ENCODE results near the gene CCDC39. TPM values are rescaled to one million over a fixed set of nuclear protein-coding genes. Genes with fewer than 3 reads are reported as not detected.
A peak's percentile ranks its signal among the peaks of the same experiment; 100 is the strongest.

The CCDC39 gene
- total RNA-seq (2014; rRNA removed) = 0.04 TPM in 1 of 2 replicates, not detected in the other
- not detected for Bru-seq, nascent RNA
- BruChase-seq, experiment 1, labeled RNA remaining after a 6-hour chase = not detected
- not detected for BruChase-seq, experiment 2, labeled RNA remaining after a 2-hour chase
- long read RNA-seq, partial matches to known transcripts = 0 of 2 reads
- long read RNA-seq, other reads (novel, unspliced or antisense) = 2 of 2 reads

- no peaks in the 10 kb centered on the region for H3F3A ChIP-seq (ENCODE audit: low read length, unreplicated experiment)
- peaks cover 6% of the 10 kb centered on the region; the same call in 1 of the 2 replicates for H3K4me1 ChIP-seq (ENCODE audit: insufficient read depth, low read length)
- intact Hi-C loops (cut with micrococcal nuclease) = loop anchor here (2.0 to 5.0 kb wide), 2 partner anchors 77 to 912 kb away; partner anchors contain the start of gene TTC14
- peak within 1 kb of the TSS; percentile 86 for H3K4me3 ChIP-seq (ENCODE audit: low read length)
- H2AFZ ChIP-seq (ENCODE audit: low read length) = peak within 1 kb of the TSS; percentile 99
- H3K9me3 ChIP-seq (ENCODE audit: low read length) = no peaks in the 10 kb centered on the region
- ChIA-PET CTCF (interaction anchor here (0.5 to 0.6 kb wide), 2 partner anchors 20 to 239 kb away, joined by 3 to 4 read pairs; no protein-coding TSS in a partner anchor), POLR2A (ENCODE audit: unreplicated experiment) (no interaction called here)
- H3K36me3 ChIP-seq (ENCODE audit: low read depth, low read length) = no peaks in the 10 kb centered on the region
- DNase-seq = peak; percentile 88
- H3K27me3 ChIP-seq (ENCODE audit: low read length) = peaks cover 17% of the 10 kb centered on the region
- H3K9ac ChIP-seq (ENCODE audit: low read length) = peak within 1 kb of the TSS; percentile 57
- no peak for TF ChIP-seq EZH2 (IDR thresholded peaks at IDR 0.05; ENCODE audit: low read length, unreplicated experiment)
- TF ChIP-seq EZH2phosphoT487 (IDR thresholded peaks at IDR 0.05; ENCODE audit: borderline replicate concordance, low read length) = no peak
- TF ChIP-seq CTCF (conservative IDR thresholded peaks at IDR 0.05; ENCODE audit: low read depth, low read length) = no peak
- H4K20me1 ChIP-seq (ENCODE audit: low read length) = no peaks in the 10 kb centered on the region
- no peaks in the 10 kb centered on the region for H3K79me2 ChIP-seq (ENCODE audit: low read length)
- peak within 1 kb of the TSS; percentile 98 for H3K4me2 ChIP-seq (ENCODE audit: low read length)
- H3K27ac ChIP-seq (ENCODE audit: low read length) = no peak within 1 kb of the TSS
- ATAC-seq = peak; percentile 87
- H3K9me2 ChIP-seq (replicated peaks; ENCODE audit: low read length) = no peaks in the 10 kb centered on the region
- TSS peak; percentile 22 for BruUV-seq (replicated peaks)
Observed at GRCh38 chr3:180679178-180680096, at the start of gene CCDC39. CCDC39 (minus strand) TSS chr3:180679489; CDS start chr3:180679380, 109 bp downstream.

- no TSS peak for BruUV-seq (replicated peaks)
- Histone ChIP-seq H3K4me3 (ENCODE audit: low read length) (no peak overlapping the region), H2AFZ (ENCODE audit: low read length) (no peak overlapping the region), H3K9ac (ENCODE audit: low read length) (no peak overlapping the region), H3K9me3 (ENCODE audit: low read length) (no peaks in the 10 kb centered on the region), H3K9me2 (replicated peaks; ENCODE audit: low read length) (no peaks in the 10 kb centered on the region), H3K4me1 (ENCODE audit: insufficient read depth, low read length) (no peaks in the 10 kb centered on the region), H3K27me3 (ENCODE audit: low read length) (peaks cover 52% of the 10 kb centered on the region), H4K20me1 (ENCODE audit: low read length) (no peaks in the 10 kb centered on the region), H3K4me2 (ENCODE audit: low read length) (no peak overlapping the region), H3K79me2 (ENCODE audit: low read length) (no peaks in the 10 kb centered on the region), H3F3A (ENCODE audit: low read length, unreplicated experiment) (no peaks in the 10 kb centered on the region), H3K36me3 (ENCODE audit: low read depth, low read length) (no peaks in the 10 kb centered on the region), H3K27ac (ENCODE audit: low read length) (no peak overlapping the region)
- ATAC-seq = no peak
- intact Hi-C loops (cut with micrococcal nuclease) = no loop called here
- ChIA-PET POLR2A (ENCODE audit: unreplicated experiment) (no interaction called here), CTCF (no interaction called here)
- no peak for DNase-seq
- TF ChIP-seq EZH2phosphoT487 (IDR thresholded peaks at IDR 0.05; ENCODE audit: borderline replicate concordance, low read length) (no peak), EZH2 (IDR thresholded peaks at IDR 0.05; ENCODE audit: low read length, unreplicated experiment) (no peak), CTCF (conservative IDR thresholded peaks at IDR 0.05; ENCODE audit: low read depth, low read length) (no peak)
Observed at GRCh38 chr3:180720012-180720411, 40.7 kb upstream of the CCDC39 start.
